IgD-negative memory B cell (primary cell): Measurements from ENCODE around the gene BPIFA2. TPM values are rescaled to one million over a fixed set of nuclear protein-coding genes. Genes with fewer than 3 reads are reported as not detected.

ENCODE experiments used
- H3K27ac Mint-ChIP-seq, 3 donors: one replicate each; pipeline ENCODE4 v1.8.0; 2020 to 2022; ENCODE audit warnings: mild to moderate bottlenecking in 3 of 3, mixed read lengths in 3 of 3, moderate library complexity in 1 of 3
- H3K27me3 Mint-ChIP-seq: one replicate; pipeline ENCODE4 v1.8.0; 2021; ENCODE audit warnings: mixed read lengths
- H3K36me3 Mint-ChIP-seq: one replicate; pipeline ENCODE4 v1.8.0; 2020; ENCODE audit warnings: mild to moderate bottlenecking, mixed read lengths
- H3K4me1 Mint-ChIP-seq, 3 donors: one replicate each; pipeline ENCODE4 v1.8.0; 2020 to 2022; ENCODE audit warnings: mixed read lengths in 3 of 3, mild to moderate bottlenecking in 1 of 3
- H3K4me3 Mint-ChIP-seq, 4 donors: one replicate each; pipeline ENCODE4 v1.8.0; 2020 to 2022; ENCODE audit warnings: mild to moderate bottlenecking in 4 of 4, mixed read lengths in 4 of 4, moderate library complexity in 3 of 4
- H3K9me3 Mint-ChIP-seq, 3 donors: one replicate each; pipeline ENCODE4 v1.8.0; 2020 to 2021; ENCODE audit warnings: mixed read lengths in 3 of 3, mild to moderate bottlenecking in 1 of 3
- polyA plus RNA-seq: library from polyadenylated mRNA; unstranded; fragments of 300-500 nt; fragmentation: Illumina TruSeq; gene quantifications from one replicate; pipeline ENCODE4 v1.2.3, GENCODE V29; 2021

The BPIFA2 gene
- polyA plus RNA-seq, 1 donor from 2014 or later, result not detected

DNA sequence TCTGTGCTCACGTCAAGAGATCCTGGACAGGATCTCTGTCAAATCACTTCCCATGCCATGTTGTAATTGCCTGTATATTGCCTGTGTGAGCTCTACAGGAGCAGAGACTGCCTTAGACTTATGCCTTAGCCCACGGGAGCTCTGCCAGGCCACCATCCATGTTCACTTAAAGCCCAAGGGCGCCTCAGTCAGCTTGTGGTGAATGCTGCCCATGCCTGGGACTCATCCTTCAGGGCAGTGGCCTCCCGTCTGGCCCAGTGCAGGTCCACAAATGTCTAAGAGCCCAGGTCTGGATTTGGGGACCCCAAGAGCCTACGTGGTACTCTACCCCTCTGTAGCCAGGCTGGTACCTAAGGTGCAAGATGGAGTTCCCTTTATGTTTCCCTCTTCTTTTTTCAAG lies 22.4 kb upstream of the BPIFA2 start:
- Mint-ChIP-seq H3K36me3 (peaks cover 1% of the 10 kb centered on the region), H3K27ac (no peak overlapping the region), H3K27me3 (peaks cover 12% of the 10 kb centered on the region), H3K9me3 (no peaks in the 10 kb centered on the region), H3K4me1 (no peaks in the 10 kb centered on the region), H3K4me3 (no peak overlapping the region)

DNA sequence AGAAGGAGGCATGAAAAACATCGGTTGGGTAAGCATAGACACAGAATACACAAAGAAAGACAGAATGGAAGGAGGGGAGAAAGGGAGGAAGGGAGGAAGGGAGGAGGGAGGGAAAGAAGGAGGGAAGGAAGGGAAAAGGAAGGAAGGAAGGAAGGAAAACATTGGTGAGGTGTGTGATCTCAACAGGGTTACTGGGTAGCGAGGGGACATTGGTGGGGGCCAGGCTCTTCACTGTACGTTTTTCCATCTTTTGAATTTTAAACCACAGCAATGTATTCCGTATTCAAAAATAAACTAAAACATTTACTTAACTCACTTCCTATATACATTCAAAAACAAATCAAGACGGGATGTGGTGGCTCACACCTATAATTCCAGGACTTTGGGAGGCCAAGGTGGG lies 20.7 kb upstream of the BPIFA2 start:
- Mint-ChIP-seq H3K4me3 (no peak overlapping the region), H3K27ac (no peak overlapping the region), H3K36me3 (peaks cover 1% of the 10 kb centered on the region), H3K4me1 (no peaks in the 10 kb centered on the region), H3K9me3 (no peaks in the 10 kb centered on the region), H3K27me3 (peaks cover 14% of the 10 kb centered on the region)

DNA sequence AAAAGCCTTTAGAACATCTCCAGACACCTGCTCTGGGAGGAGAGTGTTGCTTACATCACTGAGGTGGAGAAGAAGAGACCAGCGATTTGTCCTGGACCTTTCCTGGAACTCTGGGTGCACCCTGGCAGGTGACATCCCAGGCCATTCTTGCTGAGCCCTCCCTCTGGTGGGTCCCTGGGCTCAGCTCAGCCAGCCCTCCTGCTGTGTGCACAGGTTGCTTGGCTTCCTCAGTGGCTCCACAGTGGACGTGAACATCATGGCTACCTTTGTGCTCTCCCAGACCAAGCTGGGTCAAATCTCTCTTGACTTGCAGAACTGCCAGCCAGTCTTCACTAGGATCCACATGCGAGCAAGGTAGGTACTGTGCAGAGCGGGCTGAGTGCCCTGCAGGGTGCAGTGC lies 19.9 kb upstream of the BPIFA2 start:
- Mint-ChIP-seq H3K27ac (no peak overlapping the region), H3K4me1 (no peaks in the 10 kb centered on the region), H3K9me3 (no peaks in the 10 kb centered on the region), H3K27me3 (peaks cover 14% of the 10 kb centered on the region), H3K36me3 (peaks cover 1% of the 10 kb centered on the region), H3K4me3 (no peak overlapping the region)

DNA sequence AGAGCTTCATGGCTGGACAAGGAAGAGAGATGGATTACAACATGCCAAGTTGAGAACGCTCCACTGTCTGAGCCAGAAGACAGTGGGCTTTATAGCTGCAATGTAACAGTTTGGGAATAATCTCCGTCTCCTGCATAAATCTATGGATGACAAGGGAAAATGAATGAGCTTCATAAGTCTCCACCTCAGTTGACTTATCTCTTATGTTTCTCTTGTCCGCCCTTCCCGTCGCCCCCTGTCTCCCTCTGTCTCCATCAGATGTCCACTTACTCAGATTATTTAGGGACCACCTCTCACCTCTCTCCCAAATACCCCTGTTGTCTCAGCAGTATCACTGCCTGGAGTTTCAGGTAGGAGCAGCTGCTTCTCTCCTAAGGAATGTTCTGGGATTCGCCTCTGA lies 13.7 kb upstream of the BPIFA2 start:
- Mint-ChIP-seq H3K27me3 (peaks cover 6% of the 10 kb centered on the region), H3K27ac (no peak overlapping the region), H3K4me3 (no peak overlapping the region)

DNA sequence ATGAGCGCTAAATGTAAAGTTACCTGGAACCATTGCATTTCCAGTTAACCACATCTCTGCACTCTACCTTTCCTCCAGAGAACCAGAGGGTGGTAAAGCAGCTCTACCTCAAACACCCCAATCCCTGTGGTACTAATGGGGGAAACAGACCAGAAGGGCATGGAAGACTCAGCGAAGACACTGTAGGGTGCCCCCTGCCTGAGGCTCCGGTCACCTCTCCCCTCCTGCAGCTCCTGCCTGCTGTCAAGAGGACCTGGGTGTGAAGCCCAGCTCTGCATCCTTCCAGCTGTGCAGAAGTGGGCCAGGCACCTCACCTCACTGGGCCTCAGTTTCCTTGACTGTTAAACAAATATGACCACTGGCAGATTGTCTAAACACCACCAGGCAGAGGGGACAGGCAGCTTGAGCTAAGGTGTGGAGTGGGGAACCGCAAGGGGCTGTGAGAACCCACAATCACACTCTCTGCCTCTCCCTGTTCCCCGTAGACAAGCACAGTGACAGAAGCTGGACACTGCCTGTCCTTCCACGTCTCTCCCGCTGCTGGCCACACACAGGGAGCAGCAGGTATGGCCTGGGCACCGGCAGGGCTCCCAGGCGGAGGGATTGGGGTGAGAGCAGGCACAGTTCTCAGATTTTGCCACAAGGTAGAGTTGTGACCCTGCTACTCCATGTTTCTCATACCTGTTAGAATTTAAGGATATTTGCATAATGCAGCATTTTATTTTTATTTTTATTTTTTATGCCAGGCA lies 9.1 kb upstream of the BPIFA2 start:
- H3K27ac Mint-ChIP-seq, result no peak overlapping the region
- H3K9me3 Mint-ChIP-seq, result no peaks in the 10 kb centered on the region
- H3K27me3 Mint-ChIP-seq, result peaks cover 3% of the 10 kb centered on the region
- H3K4me3 Mint-ChIP-seq, result no peak overlapping the region
- no peaks in the 10 kb centered on the region for H3K36me3 Mint-ChIP-seq
- H3K4me1 Mint-ChIP-seq, result peaks cover 0 to 3% (median 2%) of the 10 kb centered on the region in 3 donors

More for the DNA sequence above, 13.7 kb upstream of the BPIFA2 start:
- no peaks in the 10 kb centered on the region for H3K36me3 Mint-ChIP-seq
- H3K9me3 Mint-ChIP-seq, result peaks cover 0 to 2% (median 0%) of the 10 kb centered on the region in 3 donors
- H3K4me1 Mint-ChIP-seq, result no peaks in the 10 kb centered on the region

DNA sequence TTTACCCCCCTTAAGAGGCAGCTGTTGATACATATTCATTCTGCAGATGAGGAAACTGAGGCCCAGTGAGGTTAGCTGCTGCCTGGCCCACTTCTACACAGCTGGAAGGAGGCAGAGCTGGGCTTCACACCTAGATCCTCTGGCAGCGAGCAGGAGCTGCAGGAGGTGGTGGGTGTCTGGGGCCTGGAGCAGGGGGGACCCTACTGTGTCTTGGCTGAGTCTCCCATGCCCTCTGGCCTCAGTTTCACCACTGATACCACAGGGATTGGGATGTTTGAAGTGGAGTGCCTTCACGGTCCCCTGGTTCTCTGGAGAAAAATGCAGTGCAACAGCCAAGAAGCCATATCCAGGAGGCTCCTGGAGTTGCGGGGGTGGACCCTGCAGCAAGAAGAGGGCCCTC lies 8.2 kb upstream of the BPIFA2 start:
- Mint-ChIP-seq H3K36me3 (no peaks in the 10 kb centered on the region), H3K27me3 (peaks cover 2% of the 10 kb centered on the region), H3K9me3 (no peaks in the 10 kb centered on the region), H3K27ac (no peak overlapping the region), H3K4me1 (peaks cover 0 to 3% (median 2%) of the 10 kb centered on the region in 3 donors), H3K4me3 (no peak overlapping the region)

DNA sequence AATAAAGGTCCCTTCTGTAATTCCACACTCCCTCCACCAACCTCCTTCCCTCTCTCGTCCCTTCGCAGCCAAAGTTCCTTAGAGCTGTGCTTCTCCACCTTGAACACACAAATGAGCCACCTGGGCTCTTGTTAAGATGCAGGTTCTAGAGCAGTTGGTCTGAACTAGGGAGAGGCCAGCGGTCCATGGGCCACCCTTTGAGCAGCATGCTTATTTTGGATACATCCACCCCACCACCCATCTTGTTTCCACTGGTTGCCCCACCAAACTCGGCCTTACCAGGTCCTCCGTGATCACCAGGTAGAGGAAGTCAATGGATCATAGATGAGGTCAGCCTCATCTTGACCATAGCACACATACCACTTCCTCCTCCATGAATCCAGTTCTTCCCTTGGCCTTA lies 7.3 kb upstream of the BPIFA2 start:
- peaks cover 2% of the 10 kb centered on the region for H3K27me3 Mint-ChIP-seq
- H3K4me1 Mint-ChIP-seq, result peaks cover 0 to 4% (median 2%) of the 10 kb centered on the region in 3 donors
- no peak overlapping the region for H3K4me3 Mint-ChIP-seq
- H3K9me3 Mint-ChIP-seq, result no peaks in the 10 kb centered on the region
- H3K27ac Mint-ChIP-seq, result no peak overlapping the region
- no peaks in the 10 kb centered on the region for H3K36me3 Mint-ChIP-seq

DNA sequence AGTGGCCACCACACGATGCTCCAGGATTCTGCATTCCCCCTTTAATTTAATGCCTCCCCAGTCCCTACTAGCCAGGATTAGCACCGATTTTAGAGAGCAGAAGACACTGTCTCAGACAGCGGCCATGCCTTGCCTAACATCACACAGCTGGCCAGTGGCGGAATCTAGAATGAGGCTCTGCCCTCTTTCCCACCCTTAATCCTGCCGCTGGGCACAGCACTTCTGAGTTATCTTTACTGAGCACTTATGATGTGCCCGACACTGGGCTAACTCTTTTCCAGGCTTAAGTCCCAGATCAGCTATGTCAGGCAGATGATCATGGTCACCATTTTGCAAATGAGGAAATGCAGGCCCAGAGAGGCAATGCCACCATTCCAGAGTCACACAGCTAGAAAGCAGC lies 5.6 kb upstream of the BPIFA2 start:
- Mint-ChIP-seq H3K36me3 (no peaks in the 10 kb centered on the region), H3K27ac (no peak overlapping the region), H3K4me1 (peaks cover 0 to 4% (median 2%) of the 10 kb centered on the region in 3 donors), H3K9me3 (no peaks in the 10 kb centered on the region), H3K27me3 (peaks cover 5% of the 10 kb centered on the region), H3K4me3 (no peak overlapping the region)

DNA sequence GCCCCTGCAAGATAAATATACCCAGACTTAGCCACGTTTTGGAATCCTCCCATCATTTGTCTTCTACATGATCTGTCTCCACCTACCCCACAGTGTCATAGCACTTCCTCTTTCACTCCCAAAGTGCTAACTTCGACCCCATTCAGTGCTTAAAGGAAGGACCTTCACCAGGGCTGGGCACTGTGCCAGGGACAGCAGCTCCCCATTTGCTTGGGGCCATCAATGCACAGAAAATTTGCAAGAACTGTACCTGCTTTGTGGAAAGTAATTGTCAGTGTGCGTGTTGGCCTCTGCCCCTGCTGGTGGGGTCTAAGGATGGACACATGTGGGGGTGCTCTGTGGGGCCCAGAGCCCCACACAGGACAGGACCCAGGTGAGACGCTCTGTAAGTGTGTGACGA lies 5.2 kb upstream of the BPIFA2 start:
- H3K27ac Mint-ChIP-seq, result no peak overlapping the region
- no peaks in the 10 kb centered on the region for H3K36me3 Mint-ChIP-seq
- H3K4me3 Mint-ChIP-seq, result no peak overlapping the region
- peaks cover 0 to 4% (median 2%) of the 10 kb centered on the region in 3 donors for H3K4me1 Mint-ChIP-seq
- peaks cover 5% of the 10 kb centered on the region for H3K27me3 Mint-ChIP-seq
- no peaks in the 10 kb centered on the region for H3K9me3 Mint-ChIP-seq

DNA sequence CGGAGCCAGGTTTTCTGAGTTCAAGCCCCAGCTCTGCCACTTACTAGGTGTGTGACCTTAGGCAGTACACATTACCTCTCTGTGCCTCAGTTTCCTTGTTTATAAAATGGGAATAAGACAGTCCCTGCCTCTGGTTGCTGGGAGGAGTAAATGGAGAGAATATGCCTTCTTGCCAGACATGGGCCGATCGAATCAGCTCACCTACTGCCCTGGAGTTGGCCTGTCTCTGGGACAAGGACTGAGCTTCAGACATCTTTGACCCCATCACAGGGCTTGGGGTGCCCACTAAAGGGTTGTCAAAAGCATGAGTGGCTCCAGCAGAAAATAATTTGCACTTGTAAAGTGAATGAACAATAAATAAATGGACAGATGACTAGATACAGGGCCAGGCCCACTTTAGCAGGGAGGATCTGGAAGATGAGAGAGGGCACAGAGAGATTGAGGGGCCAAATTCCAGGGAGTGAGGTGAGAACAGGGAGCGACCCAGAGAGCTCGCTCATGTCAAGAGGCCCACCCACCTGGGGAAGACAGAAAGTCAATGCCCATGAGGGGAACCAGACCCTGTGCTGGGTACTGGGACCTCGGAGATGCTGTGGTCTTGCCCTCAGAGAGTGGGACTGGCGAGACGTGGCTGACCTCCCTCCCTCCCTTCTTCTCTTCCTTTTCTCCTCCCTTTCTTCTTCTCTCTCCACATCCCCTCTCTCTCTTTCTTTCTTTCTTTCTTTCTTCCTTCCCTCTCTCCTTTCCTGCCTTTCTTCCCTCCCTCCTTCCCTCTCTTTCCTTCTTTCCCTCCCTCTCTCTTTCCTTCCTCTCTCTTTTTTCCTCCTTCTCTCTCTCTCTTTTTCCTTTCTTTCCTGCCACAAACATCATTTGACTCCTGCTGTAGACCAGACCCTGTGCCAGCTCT lies 3.9 kb upstream of the BPIFA2 start:
- H3K36me3 Mint-ChIP-seq, result peaks cover 3% of the 10 kb centered on the region
- peaks cover 2 to 5% (median 2%) of the 10 kb centered on the region in 3 donors for H3K9me3 Mint-ChIP-seq
- no peak overlapping the region for H3K4me3 Mint-ChIP-seq
- no peak overlapping the region for H3K27ac Mint-ChIP-seq
- H3K4me1 Mint-ChIP-seq, result peaks cover 0 to 4% (median 2%) of the 10 kb centered on the region in 3 donors
- H3K27me3 Mint-ChIP-seq, result peaks cover 6% of the 10 kb centered on the region

DNA sequence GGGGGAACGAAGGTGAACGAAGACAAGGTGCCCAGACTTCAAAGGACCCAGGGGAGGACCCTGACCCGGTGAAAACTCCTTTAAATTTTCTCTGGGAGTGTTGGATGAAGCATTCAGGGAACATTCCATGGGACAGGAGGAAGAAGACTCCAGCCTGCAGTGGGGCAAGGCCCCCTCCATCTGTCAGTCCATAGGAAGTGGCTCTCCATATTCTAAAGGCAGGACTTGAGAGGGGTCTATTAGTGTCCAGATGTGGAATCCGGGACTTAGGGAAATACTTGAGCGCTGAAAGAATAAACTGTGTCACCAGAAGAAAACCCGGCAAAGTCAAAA lies 3.2 kb upstream of the BPIFA2 start:
- peaks cover 2 to 9% (median 6%) of the 10 kb centered on the region in 3 donors for H3K9me3 Mint-ChIP-seq
- H3K4me1 Mint-ChIP-seq, result peaks cover 0 to 4% (median 2%) of the 10 kb centered on the region in 3 donors
- H3K36me3 Mint-ChIP-seq, result peaks cover 3% of the 10 kb centered on the region
- no peak overlapping the region for H3K4me3 Mint-ChIP-seq
- no peak overlapping the region for H3K27ac Mint-ChIP-seq
- H3K27me3 Mint-ChIP-seq, result peaks cover 6% of the 10 kb centered on the region

DNA sequence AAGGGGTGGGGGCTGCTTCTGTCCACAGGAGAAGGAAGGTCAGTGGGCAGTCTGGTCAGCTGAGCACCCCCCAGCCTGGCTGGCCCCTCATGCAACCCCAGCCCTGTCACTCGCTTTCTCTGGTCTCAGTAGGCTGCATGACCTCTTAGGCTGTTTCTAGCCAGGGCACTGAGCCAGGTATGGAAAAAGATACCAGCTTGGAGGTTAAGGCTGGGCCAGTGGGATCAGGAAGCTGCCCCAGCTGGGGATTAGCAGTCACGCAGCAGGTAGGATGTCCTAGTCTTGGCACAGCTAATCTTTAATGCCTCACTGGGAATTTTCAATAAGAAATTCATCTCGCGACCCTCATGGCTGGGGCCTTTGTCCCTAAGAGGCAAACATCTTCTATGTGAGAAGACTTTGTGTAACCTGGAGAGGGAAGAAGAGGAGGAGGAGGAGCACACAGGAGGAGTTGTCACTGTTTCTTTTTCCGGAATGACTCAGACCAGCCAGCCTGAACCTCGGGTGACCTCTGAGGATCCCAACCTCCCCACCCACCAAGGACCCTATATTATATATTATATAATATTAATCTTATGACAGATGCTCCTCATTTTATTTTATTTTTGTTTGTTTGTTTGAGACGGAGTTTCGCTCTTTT lies 2.4 kb upstream of the BPIFA2 start:
- Mint-ChIP-seq H3K36me3 (peaks cover 3% of the 10 kb centered on the region), H3K4me3 (peak overlapping the region in 1 of 4 donors; percentile 63), H3K27ac (no peak overlapping the region), H3K9me3 (peaks cover 5 to 15% (median 7%) of the 10 kb centered on the region in 3 donors), H3K27me3 (peaks cover 6% of the 10 kb centered on the region), H3K4me1 (peaks cover 0 to 4% (median 2%) of the 10 kb centered on the region in 3 donors)

DNA sequence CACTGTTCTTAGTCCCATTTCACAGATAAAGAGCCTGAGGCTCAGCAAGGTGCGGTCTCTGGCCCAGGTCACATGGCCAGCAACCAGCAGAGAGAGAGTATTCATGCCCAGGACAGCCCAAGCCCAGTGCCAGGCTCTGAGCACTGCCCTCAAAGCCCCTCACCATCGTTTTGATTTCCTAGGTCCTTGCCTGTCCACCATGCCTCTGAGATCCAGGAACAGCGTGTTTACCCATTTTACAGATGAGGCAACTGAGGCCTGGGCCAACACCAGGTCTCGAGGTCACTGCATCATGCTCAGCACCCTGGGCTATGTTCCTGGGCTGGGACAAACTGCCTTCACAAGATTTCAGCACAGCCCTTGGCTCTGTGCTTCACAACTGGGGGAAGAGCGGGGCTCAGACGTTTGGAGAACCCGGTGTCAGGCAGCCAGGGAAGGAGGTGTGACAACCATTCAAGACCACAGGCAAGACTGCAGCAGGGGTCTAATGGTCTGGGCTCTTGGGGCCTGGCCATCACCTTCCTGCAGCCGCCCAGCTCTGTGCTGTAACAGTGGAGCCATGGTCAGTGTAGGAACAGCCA lies 1.3 kb upstream of the BPIFA2 start:
- H3K4me3 Mint-ChIP-seq, result peak overlapping the region in 1 of 4 donors; percentile 13
- H3K27ac Mint-ChIP-seq, result no peak overlapping the region
- H3K27me3 Mint-ChIP-seq, result peaks cover 8% of the 10 kb centered on the region
- peaks cover 0 to 4% (median 2%) of the 10 kb centered on the region in 3 donors for H3K4me1 Mint-ChIP-seq
- H3K9me3 Mint-ChIP-seq, result peaks cover 9 to 18% (median 13%) of the 10 kb centered on the region in 3 donors
- peaks cover 3% of the 10 kb centered on the region for H3K36me3 Mint-ChIP-seq

DNA sequence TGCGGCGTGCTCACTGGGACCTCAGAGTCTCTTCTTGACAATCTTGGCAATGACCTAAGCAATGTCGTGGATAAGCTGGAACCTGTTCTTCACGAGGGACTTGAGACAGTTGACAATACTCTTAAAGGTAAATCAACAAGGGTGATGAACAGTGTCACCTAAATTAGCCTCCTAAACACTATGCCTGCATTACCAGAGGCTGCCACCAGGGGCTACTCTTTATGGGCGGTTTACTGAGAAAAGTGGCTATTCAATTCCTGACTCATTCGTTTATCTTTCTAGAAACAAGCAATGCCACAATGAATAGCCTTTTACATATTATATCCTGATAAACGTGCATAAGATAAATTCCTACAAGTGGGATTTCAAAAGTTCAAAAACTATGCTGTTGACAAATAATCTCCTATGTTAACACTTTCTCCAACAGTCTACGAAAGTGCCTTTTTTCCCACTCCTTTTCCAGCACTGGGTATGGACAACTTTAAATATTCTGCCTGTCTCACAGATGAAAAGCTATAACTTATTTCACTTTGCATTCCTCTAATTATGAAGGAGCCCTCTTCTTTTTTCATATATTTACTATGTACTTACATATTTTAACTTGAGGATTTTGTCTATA lies 1.3 kb downstream of the BPIFA2 start:
- H3K4me3 Mint-ChIP-seq, result no peak overlapping the region
- peaks cover 9 to 18% (median 13%) of the 10 kb centered on the region in 3 donors for H3K9me3 Mint-ChIP-seq
- H3K27me3 Mint-ChIP-seq, result peaks cover 8% of the 10 kb centered on the region
- H3K4me1 Mint-ChIP-seq, result peaks cover 0 to 2% (median 0%) of the 10 kb centered on the region in 3 donors
- H3K36me3 Mint-ChIP-seq, result peaks cover 3% of the 10 kb centered on the region
- H3K27ac Mint-ChIP-seq, result no peak overlapping the region
